Loucy (cell line): Measurements from ENCODE around the gene OR14I1.

Experiments
- EZH2phosphoT487 ChIP-seq: fragments of 200-600 bp; IDR thresholded peaks from 2 replicates; pipeline ENCODE4 v1.6.1; 2018; ENCODE audit warnings: antibody characterized with exemption, mild to moderate bottlenecking, moderate library complexity, borderline replicate concordance
- TF ChIP-seq, protein P1 (sequence below): fragments of 200-600 bp; sonication (generic); conservative IDR thresholded peaks from 2 replicates; pipeline ENCODE4 v1.5.1; 2014; ENCODE audit warnings: mild to moderate bottlenecking, antibody characterized with exemption, low read length

DNA sequence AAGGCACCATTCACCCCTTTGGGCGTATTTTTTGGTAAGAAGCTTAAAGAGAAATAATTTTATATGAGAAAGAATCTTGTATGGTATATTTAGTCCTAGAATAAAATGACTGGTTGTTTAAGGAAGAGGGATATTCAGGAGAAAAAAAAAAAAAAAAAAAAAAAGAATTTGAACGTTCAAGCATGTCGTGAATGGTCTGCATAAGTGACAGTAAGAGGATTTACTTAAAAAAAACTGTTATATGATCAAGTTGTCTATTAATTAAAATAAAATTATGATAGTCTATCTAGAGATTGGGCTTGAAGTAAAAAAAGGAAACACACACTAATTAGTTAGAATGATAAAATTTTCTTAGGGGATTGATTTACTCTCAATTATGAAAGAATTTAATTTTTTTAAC lies 11.7 kb upstream of the OR14I1 start:
- TF ChIP-seq, protein P1, sequence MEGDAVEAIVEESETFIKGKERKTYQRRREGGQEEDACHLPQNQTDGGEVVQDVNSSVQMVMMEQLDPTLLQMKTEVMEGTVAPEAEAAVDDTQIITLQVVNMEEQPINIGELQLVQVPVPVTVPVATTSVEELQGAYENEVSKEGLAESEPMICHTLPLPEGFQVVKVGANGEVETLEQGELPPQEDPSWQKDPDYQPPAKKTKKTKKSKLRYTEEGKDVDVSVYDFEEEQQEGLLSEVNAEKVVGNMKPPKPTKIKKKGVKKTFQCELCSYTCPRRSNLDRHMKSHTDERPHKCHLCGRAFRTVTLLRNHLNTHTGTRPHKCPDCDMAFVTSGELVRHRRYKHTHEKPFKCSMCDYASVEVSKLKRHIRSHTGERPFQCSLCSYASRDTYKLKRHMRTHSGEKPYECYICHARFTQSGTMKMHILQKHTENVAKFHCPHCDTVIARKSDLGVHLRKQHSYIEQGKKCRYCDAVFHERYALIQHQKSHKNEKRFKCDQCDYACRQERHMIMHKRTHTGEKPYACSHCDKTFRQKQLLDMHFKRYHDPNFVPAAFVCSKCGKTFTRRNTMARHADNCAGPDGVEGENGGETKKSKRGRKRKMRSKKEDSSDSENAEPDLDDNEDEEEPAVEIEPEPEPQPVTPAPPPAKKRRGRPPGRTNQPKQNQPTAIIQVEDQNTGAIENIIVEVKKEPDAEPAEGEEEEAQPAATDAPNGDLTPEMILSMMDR, result no peak
- TF ChIP-seq EZH2phosphoT487, result no peak
